Neural cell (in vitro differentiated cells): ENCODE measurements around the gene DNM3. TPM values are rescaled to one million over a fixed set of nuclear protein-coding genes. Genes with fewer than 3 reads are reported as not detected.

ENCODE experiments used
- H2AFZ ChIP-seq: fragments of 200-600, 300-800 bp; sonication (generic), shearing (Covaris generic); 2 replicates; pipeline ENCODE4 v1.6.0; 2014; ENCODE audit warnings: low read depth, mild to moderate bottlenecking, antibody characterized with exemption, low read length, moderate library complexity
- H3F3A ChIP-seq: fragments of 200-600 bp; shearing (Covaris generic); 2 replicates; pipeline ENCODE4 v1.6.1; 2016; ENCODE audit warnings: mild to moderate bottlenecking, moderate library complexity, mixed read lengths, antibody characterized with exemption, low read length; ENCODE audit not compliant: insufficient read depth, poor library complexity, severe bottlenecking
- H3K27ac ChIP-seq: fragments of 200-600, 300-800 bp; sonication (generic), shearing (Covaris generic); 2 replicates; pipeline ENCODE4 v1.5.1; 2014; ENCODE audit warnings: mild to moderate bottlenecking, low read length, moderate library complexity
- H3K27me3 ChIP-seq: fragments of 300-800, 200-600 bp; sonication (generic), shearing (Covaris generic); 2 replicates; pipeline ENCODE4 v1.6.0; 2014; ENCODE audit warnings: mild to moderate bottlenecking, low read depth, low read length, moderate library complexity; ENCODE audit not compliant: insufficient read depth
- H3K36me3 ChIP-seq: fragments of 300-800, 200-600 bp; sonication (generic), shearing (Covaris generic); 2 replicates; pipeline ENCODE4 v1.5.1; 2014; ENCODE audit warnings: mild to moderate bottlenecking, antibody characterized with exemption, low read length, moderate library complexity; ENCODE audit not compliant: insufficient read depth
- H3K4me2 ChIP-seq: fragments of 300-800, 200-600 bp; sonication (generic), shearing (Covaris generic); 2 replicates; pipeline ENCODE4 v1.6.0; 2014; ENCODE audit warnings: mild to moderate bottlenecking, low read length
- H3K4me3 ChIP-seq: fragments of 300-800, 200-600 bp; sonication (generic), shearing (Covaris generic); 2 replicates; pipeline ENCODE4 v1.5.1; 2014; ENCODE audit warnings: mild to moderate bottlenecking, low read length, moderate library complexity
- H3K79me2 ChIP-seq: fragments of 200-600 bp; shearing (Covaris generic); replicated peaks from 2 replicates; pipeline ENCODE4 v1.6.0; 2014; ENCODE audit warnings: mild to moderate bottlenecking, low read length, moderate library complexity; ENCODE audit not compliant: insufficient read depth
- H3K9ac ChIP-seq: fragments of 300-800, 200-600 bp; sonication (generic), shearing (Covaris generic); 2 replicates; pipeline ENCODE4 v1.6.1; 2016; ENCODE audit warnings: mild to moderate bottlenecking, low read length, mixed read lengths
- H3K9me2 ChIP-seq: fragments of 200-600 bp; shearing (Covaris generic); 2 replicates; pipeline ENCODE4 v1.6.1; 2016; ENCODE audit warnings: mild to moderate bottlenecking, low read length, mixed read lengths; ENCODE audit not compliant: insufficient read depth
- H3K9me3 ChIP-seq: fragments of 200-600, 300-800 bp; sonication (generic), shearing (Covaris generic); 2 replicates; pipeline ENCODE4 v1.6.1; 2016; ENCODE audit warnings: mild to moderate bottlenecking, mixed run types, low read length, moderate library complexity, mixed read lengths
- H4K20me1 ChIP-seq: fragments of 200-600 bp; shearing (Covaris generic); 2 replicates; pipeline ENCODE4 v1.6.1; 2016; ENCODE audit warnings: mild to moderate bottlenecking, mixed run types; ENCODE audit not compliant: insufficient read depth
- CTCF ChIP-seq: fragments of 450-650 bp; IDR thresholded peaks from 2 replicates; pipeline ENCODE4 v1.5.1; 2014; ENCODE audit warnings: antibody characterized with exemption, mild to moderate bottlenecking, moderate library complexity; ENCODE audit not compliant: poor library complexity, severe bottlenecking
- EP300 ChIP-seq: fragments of 450-650 bp; conservative IDR thresholded peaks from 2 replicates; pipeline ENCODE4 v1.6.1; 2014; ENCODE audit warnings: antibody characterized with exemption, mild to moderate bottlenecking, moderate library complexity; ENCODE audit not compliant: poor library complexity, severe bottlenecking
- EZH2 ChIP-seq: fragments of 200-600, 300-800 bp; shearing (Covaris generic), sonication (generic); IDR thresholded peaks from 2 replicates; pipeline ENCODE4 v1.6.1; 2014; ENCODE audit warnings: antibody characterized with exemption, low read length, borderline replicate concordance, mild to moderate bottlenecking; ENCODE audit not compliant: insufficient read depth, poor library complexity, severe bottlenecking
- MXI1 ChIP-seq: fragments of 450-650 bp; conservative IDR thresholded peaks from 2 replicates; pipeline ENCODE4 v1.6.1; 2014; ENCODE audit warnings: antibody characterized with exemption, mild to moderate bottlenecking; ENCODE audit not compliant: poor library complexity, severe bottlenecking
- POLR2AphosphoS5 ChIP-seq: IDR thresholded peaks from 2 replicates; pipeline ENCODE4 v1.6.1; 2012
- RAD21 ChIP-seq: fragments of 450-650 bp; conservative IDR thresholded peaks from 2 replicates; pipeline ENCODE4 v1.6.1; 2014; ENCODE audit warnings: antibody characterized with exemption, mild to moderate bottlenecking, moderate library complexity
- REST ChIP-seq: IDR thresholded peaks from 2 replicates; pipeline ENCODE4 v1.6.1; 2012; ENCODE audit warnings: borderline replicate concordance
- SMC3 ChIP-seq: fragments of 450-650 bp; conservative IDR thresholded peaks from 2 replicates; pipeline ENCODE4 v1.6.1; 2014; ENCODE audit warnings: antibody characterized with exemption, mild to moderate bottlenecking, moderate library complexity; ENCODE audit not compliant: poor library complexity
- TAF1 ChIP-seq: IDR thresholded peaks from 2 replicates; pipeline ENCODE4 v1.6.1; 2012; ENCODE audit warnings: low read depth
- polyA plus RNA-seq: library from polyadenylated mRNA; depleted of rRNA; stranded (reverse); fragments of >200 nt; gene quantifications from 2 replicates; pipeline ENCODE4 v1.2.3, GENCODE V29; 2014

Gene DNM3
- polyA plus RNA-seq, 1 donor from 2014 or later = 37.1 TPM

- Histone ChIP-seq H3K27me3 (no peaks in the 10 kb centered on the region), H3K36me3 (no peaks in the 10 kb centered on the region), H3K4me2 (no peak overlapping the region), H3K9me2 (no peaks in the 10 kb centered on the region), H3K27ac (no peak overlapping the region), H3F3A (no peaks in the 10 kb centered on the region), H3K9me3 (no peaks in the 10 kb centered on the region), H3K79me2 (no peaks in the 10 kb centered on the region), H2AFZ (no peak overlapping the region), H3K9ac (no peak overlapping the region), H3K4me3 (no peak overlapping the region), H4K20me1 (no peaks in the 10 kb centered on the region)
- TF ChIP-seq MXI1 = no peak
- TF ChIP-seq REST = no peak
- no peak for TF ChIP-seq TAF1
- TF ChIP-seq RAD21 = no peak
- TF ChIP-seq EP300 = no peak
Measured at GRCh38 chr1:172455451-172455850, 614.2 kb downstream of the DNM3 start.

GRCh38 chr1:172456344-172456769 lies 615.1 kb downstream of the DNM3 start:
- TF ChIP-seq EZH2 = no peak
- no peak for TF ChIP-seq TAF1
- no peak for TF ChIP-seq REST
- no peak for TF ChIP-seq CTCF
- no peak for TF ChIP-seq RAD21
- no peak for TF ChIP-seq EP300
- TF ChIP-seq SMC3 = no peak
- no peak for TF ChIP-seq POLR2AphosphoS5
- no peak for TF ChIP-seq MXI1
- H3K9ac ChIP-seq = no peak overlapping the region
- H2AFZ ChIP-seq = no peak overlapping the region
- no peaks in the 10 kb centered on the region for H3K9me2 ChIP-seq
- no peaks in the 10 kb centered on the region for H3K27me3 ChIP-seq
- H3F3A ChIP-seq = no peaks in the 10 kb centered on the region
- no peaks in the 10 kb centered on the region for H4K20me1 ChIP-seq
- H3K36me3 ChIP-seq = no peaks in the 10 kb centered on the region
- H3K4me2 ChIP-seq = no peak overlapping the region
- H3K9me3 ChIP-seq = no peaks in the 10 kb centered on the region
- no peak overlapping the region for H3K27ac ChIP-seq
- H3K79me2 ChIP-seq = no peaks in the 10 kb centered on the region
- no peak overlapping the region for H3K4me3 ChIP-seq
